ENCODE measurements around the gene EIF4EBP3.

GRCh38 chr5:140554454-140554853 is 7.0 kb downstream of the EIF4EBP3 start:
- no peak for TF ChIP-seq REST (IDR thresholded peaks at IDR 0.05; ENCODE audit: low read depth)
- TF ChIP-seq RAD21 (IDR thresholded peaks at IDR 0.05; ENCODE audit: low read depth): no peak
- TF ChIP-seq CREB1 (IDR thresholded peaks at IDR 0.05; ENCODE audit: low read depth): no peak
- no peak for TF ChIP-seq TAF1 (IDR thresholded peaks at IDR 0.05; ENCODE audit: low read depth)
- TF ChIP-seq CEBPB (IDR thresholded peaks at IDR 0.05): no peak
